Testis (tissue), 3 donors: ENCODE data around the gene UCK2. TPM values are rescaled to one million over a fixed set of nuclear protein-coding genes. Genes with fewer than 3 reads are reported as not detected.

Experiments used
- DNase-seq: peaks from one replicate; pipeline ENCODE4 v3.0.0-alpha.2; 2019
- H3K27ac ChIP-seq, 2 donors: fragments of 200-600 bp; sonication (generic); one replicate each; pipeline ENCODE4 v1.5.1; 2019
- H3K27me3 ChIP-seq: fragments of 200-600 bp; sonication (generic); one replicate; pipeline ENCODE4 v1.5.1; 2019
- H3K36me3 ChIP-seq: fragments of 200-600 bp; sonication (generic); one replicate; pipeline ENCODE4 v1.5.1; 2017; ENCODE audit warnings: low read depth; ENCODE audit errors: missing control alignments
- H3K4me1 ChIP-seq: fragments of 200-600 bp; sonication (generic); one replicate; pipeline ENCODE4 v1.5.1; 2019
- H3K4me3 ChIP-seq, 2 donors: fragments of 200-600 bp; sonication (generic); one replicate each; pipeline ENCODE4 v1.5.1; 2017 to 2019
- H3K9me3 ChIP-seq: fragments of 200-600 bp; sonication (generic); one replicate; pipeline ENCODE4 v1.5.1; 2017
- POLR2A ChIP-seq: fragments of 450-650 bp; IDR thresholded peaks from one replicate; pipeline ENCODE4 v1.6.1; 2017; ENCODE audit warnings: antibody characterized with exemption, mild to moderate bottlenecking, moderate library complexity
- WGBS, 2 donors: methylation state at CpG; one replicate each; pipeline ENCODE4 v1.1.5; 2018; 5-methylcytosine and 5-hydroxymethylcytosine counted together
- intact Hi-C: fragments of 100-400 bp; cut with DNase I; formaldehyde crosslinking; loops from one replicate; pipeline ENCODE4 v1.15.1; 2023; ENCODE audit warnings: low total_unique reads
- polyA plus RNA-seq: library from polyadenylated mRNA; stranded (reverse); fragments of 350-450 nt; fragmentation: Illumina TruSeq; extraction: RNeasy Lipid Tissue Mini Kit (QIAGEN cat#74804); gene quantifications from one replicate; pipeline ENCODE4 v1.2.3, GENCODE V29; 2014; ENCODE audit warnings: low read depth, low replicate concordance; ENCODE audit not compliant: insufficient read depth
- total RNA-seq, 2 donors: library from RNA; depleted of rRNA; stranded (reverse); fragments of >200 nt; gene quantifications; one replicate each; pipeline ENCODE4 v1.2.3, GENCODE V29; 2016
- TF ChIP-seq, protein P1 (sequence below), 3 experiments: fragments of 450-650 bp in 2 of 3; fragments of 200-600 bp in 1 of 3; sonication (generic) in 1 of 3; IDR thresholded peaks; one replicate each; pipeline ENCODE4 v1.5.1; 2016 to 2019; ENCODE audit warnings: antibody characterized with exemption in 3 of 3, mild to moderate bottlenecking in 2 of 3, moderate library complexity in 1 of 3

The UCK2 gene
- total and polyA plus RNA-seq, 3 donors from 2014 or later: 27.6 to 29.9 (median 29.7) TPM

DNA sequence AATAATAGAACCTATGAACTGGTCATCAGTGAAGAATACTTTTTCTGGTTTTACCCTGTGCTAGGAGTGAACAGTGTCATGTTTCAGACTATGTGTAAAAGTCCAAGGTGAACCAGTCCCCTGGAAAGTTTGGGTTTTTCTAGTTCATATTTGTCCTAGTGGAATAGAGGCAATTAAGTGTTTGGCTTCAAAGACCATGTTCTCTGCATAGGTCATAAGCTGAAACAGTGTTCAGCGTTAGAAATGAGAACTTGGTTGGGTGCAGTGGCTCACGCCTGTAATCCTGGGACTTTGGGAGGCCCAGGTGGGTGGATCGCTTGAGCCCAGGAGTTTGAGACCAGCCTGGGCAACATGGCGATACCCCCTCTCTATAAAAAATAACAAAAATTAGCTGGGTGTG, 77.5 kb downstream of the UCK2 start:
- WGBS, 2 donors: 86 to 88% methylated on average over 4 of the region's 4 CpGs
- H3K36me3 ChIP-seq: no peaks in the 10 kb centered on the region
- no peak overlapping the region for H3K27ac ChIP-seq
- H3K4me1 ChIP-seq: no peaks in the 10 kb centered on the region
- H3K27me3 ChIP-seq: no peaks in the 10 kb centered on the region
- H3K9me3 ChIP-seq: no peaks in the 10 kb centered on the region
- DNase-seq: no peak
- H3K4me3 ChIP-seq: no peak overlapping the region
- intact Hi-C loops: loop anchor here (10.0 kb wide), 1 partner anchor 510 kb away; no protein-coding TSS in a partner anchor
- TF ChIP-seq, protein P1, sequence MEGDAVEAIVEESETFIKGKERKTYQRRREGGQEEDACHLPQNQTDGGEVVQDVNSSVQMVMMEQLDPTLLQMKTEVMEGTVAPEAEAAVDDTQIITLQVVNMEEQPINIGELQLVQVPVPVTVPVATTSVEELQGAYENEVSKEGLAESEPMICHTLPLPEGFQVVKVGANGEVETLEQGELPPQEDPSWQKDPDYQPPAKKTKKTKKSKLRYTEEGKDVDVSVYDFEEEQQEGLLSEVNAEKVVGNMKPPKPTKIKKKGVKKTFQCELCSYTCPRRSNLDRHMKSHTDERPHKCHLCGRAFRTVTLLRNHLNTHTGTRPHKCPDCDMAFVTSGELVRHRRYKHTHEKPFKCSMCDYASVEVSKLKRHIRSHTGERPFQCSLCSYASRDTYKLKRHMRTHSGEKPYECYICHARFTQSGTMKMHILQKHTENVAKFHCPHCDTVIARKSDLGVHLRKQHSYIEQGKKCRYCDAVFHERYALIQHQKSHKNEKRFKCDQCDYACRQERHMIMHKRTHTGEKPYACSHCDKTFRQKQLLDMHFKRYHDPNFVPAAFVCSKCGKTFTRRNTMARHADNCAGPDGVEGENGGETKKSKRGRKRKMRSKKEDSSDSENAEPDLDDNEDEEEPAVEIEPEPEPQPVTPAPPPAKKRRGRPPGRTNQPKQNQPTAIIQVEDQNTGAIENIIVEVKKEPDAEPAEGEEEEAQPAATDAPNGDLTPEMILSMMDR (IDR thresholded peaks at IDR 0.05): no peak
- no peak for TF ChIP-seq POLR2A

DNA sequence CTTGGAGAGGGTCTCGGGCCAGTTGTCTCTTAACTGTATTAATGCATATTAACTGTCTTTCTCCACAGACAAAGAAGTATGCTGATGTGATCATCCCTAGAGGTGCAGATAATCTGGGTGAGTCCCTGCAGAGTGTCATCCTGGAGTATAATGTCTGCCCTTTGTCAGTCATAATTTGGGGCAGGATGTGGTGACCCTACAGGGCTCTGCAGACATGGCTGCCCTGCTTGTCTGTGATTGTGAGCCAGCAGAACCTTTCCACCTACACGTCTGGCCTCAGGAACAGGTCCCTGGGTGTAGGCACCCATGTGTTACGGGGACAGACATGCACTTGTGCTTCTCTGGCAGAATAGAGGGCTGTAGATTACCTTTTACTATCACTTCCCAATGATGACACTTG, 78.4 kb downstream of the UCK2 start:
- Histone ChIP-seq H3K27ac (no peak overlapping the region), H3K4me3 (no peak overlapping the region), H3K27me3 (no peaks in the 10 kb centered on the region), H3K4me1 (peaks cover 3% of the 10 kb centered on the region), H3K36me3 (no peaks in the 10 kb centered on the region), H3K9me3 (no peaks in the 10 kb centered on the region)
- DNase-seq: no peak
- TF ChIP-seq, protein P1 (IDR thresholded peaks at IDR 0.05): no peak
- no peak for TF ChIP-seq POLR2A
- 94 to 96% methylated on average over 2 to 3 of the region's 3 CpGs for WGBS, 2 donors
- intact Hi-C loops: loop anchor here (10.0 kb wide), 1 partner anchor 511 kb away; no protein-coding TSS in a partner anchor

DNA sequence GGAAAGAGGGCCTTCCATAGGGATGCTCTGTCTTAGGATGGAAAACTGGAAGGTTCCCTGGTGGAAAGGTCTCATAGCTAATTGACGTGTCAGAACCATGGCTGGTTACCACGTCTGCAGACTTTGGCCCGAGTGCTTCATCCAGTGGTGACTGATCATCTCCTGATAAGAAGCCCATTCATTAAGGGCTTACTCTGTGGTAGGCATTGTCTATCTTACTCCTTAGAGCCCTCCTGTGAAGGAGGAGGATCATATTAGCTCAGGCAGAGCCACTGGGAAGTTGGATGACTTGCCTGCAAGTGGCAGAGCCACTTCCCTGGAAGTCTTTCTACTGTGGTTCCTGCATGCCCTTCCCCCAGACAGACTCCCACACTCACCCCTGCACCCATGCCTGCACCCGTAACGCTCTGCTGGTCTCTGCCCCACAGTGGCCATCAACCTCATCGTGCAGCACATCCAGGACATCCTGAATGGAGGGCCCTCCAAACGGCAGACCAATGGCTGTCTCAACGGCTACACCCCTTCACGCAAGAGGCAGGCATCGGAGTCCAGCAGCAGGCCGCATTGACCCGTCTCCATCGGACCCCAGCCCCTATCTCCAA, 79.9 kb downstream of the UCK2 start:
- Histone ChIP-seq H3K9me3 (no peaks in the 10 kb centered on the region), H3K27me3 (no peaks in the 10 kb centered on the region), H3K27ac (no peak overlapping the region), H3K36me3 (no peaks in the 10 kb centered on the region), H3K4me1 (peaks cover 7% of the 10 kb centered on the region), H3K4me3 (no peak overlapping the region)
- intact Hi-C loops: loop anchor here (10.0 kb wide), 1 partner anchor 513 kb away; no protein-coding TSS in a partner anchor
- WGBS, 2 donors: 73 to 92% methylated on average over 8 to 13 of the region's 13 CpGs
- no peak for DNase-seq
- TF ChIP-seq POLR2A: no peak
- TF ChIP-seq, protein P1 (IDR thresholded peaks at IDR 0.05): no peak

DNA sequence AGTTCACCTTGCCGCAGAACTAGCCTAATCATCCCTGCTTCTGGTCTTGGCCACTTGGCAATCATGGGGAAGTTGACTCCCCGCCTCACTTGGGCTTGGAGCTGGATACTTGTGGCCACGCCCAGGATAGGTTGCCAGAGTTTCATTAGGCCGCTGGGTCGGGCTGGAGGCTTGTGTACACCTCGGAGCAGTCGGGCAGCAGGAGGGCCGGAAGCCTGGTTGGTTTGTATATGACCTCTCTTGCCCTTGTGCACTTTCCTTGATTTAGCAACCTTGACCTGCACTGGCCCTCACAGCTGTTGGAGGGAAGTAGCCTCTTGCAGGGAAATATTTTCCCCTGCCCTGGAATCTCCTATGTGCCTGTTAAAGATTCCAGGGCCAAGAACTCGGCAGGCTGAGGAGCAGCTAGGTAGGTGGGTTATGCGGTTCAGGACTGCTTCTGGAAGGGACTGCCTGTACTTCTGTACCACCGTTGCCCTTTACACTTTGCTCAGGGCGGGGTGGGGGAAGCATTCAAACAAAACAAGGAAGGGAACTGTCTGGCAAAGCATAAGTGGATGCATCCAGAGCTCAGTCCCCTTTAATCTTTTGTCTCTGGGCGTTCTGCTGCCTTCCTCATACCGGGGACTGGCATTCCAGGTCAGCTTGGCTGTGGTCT, 83.5 kb downstream of the UCK2 start:
- DNase-seq: peak; percentile 62
- 34 to 49% methylated on average over 14 of the region's 14 CpGs for WGBS, 2 donors
- H3K27me3 ChIP-seq: no peaks in the 10 kb centered on the region
- TF ChIP-seq, protein P1 (IDR thresholded peaks at IDR 0.05): no peak
- TF ChIP-seq POLR2A: no peak
- H3K27ac ChIP-seq: no peak overlapping the region
- H3K9me3 ChIP-seq: no peaks in the 10 kb centered on the region
- no peaks in the 10 kb centered on the region for H3K36me3 ChIP-seq
- intact Hi-C loops: loop anchor here (5.0 to 10.0 kb wide), 2 partner anchors 86 to 309 kb away; partner anchors contain the start of gene UCK2
- H3K4me1 ChIP-seq: peaks cover 7% of the 10 kb centered on the region
- H3K4me3 ChIP-seq: no peak overlapping the region
